Vagina (tissue), 2 donors: ENCODE data around the gene ITPKA. TPM values are rescaled to one million over a fixed set of nuclear protein-coding genes. Genes with fewer than 3 reads are reported as not detected.

Experiments used
- DNase-seq, 2 donors: peaks; one replicate each; pipeline ENCODE4 v3.0.0-alpha.2; 2017; ENCODE audit errors: extremely low spot score in 2 of 2
- H3K27ac ChIP-seq: fragments of 200-600 bp; sonication (generic); one replicate; pipeline ENCODE4 v1.5.1; 2019
- H3K27me3 ChIP-seq: fragments of 200-600 bp; sonication (generic); one replicate; pipeline ENCODE4 v1.5.1; 2019
- H3K36me3 ChIP-seq, 2 donors: fragments of 200-600 bp; sonication (generic); one replicate each; pipeline ENCODE4 v1.5.1; 2017 to 2019
- H3K4me1 ChIP-seq: fragments of 200-600 bp; sonication (generic); one replicate; pipeline ENCODE4 v1.5.1; 2019
- H3K4me3 ChIP-seq, 2 donors: fragments of 200-600 bp; sonication (generic); 1 replicate in 1 of 2; 2 replicates in 1 of 2; pipeline ENCODE4 v1.5.1; 2016 to 2019
- H3K9me3 ChIP-seq: fragments of 200-600 bp; sonication (generic); one replicate; pipeline ENCODE4 v1.5.1; 2019
- CTCF ChIP-seq, 3 experiments: fragments of 450-650 bp in 2 of 3; fragments of 200-600 bp in 1 of 3; sonication (generic) in 1 of 3; IDR thresholded peaks; one replicate each; pipeline ENCODE4 v1.5.1; 2017 to 2019; ENCODE audit warnings: antibody characterized with exemption in 3 of 3, mild to moderate bottlenecking in 2 of 3, moderate library complexity in 2 of 3
- POLR2A ChIP-seq, 2 donors: fragments of 450-650 bp; IDR thresholded peaks; one replicate each; pipeline ENCODE4 v1.6.1; 2017; ENCODE audit warnings: antibody characterized with exemption in 2 of 2, mild to moderate bottlenecking in 2 of 2, moderate library complexity in 2 of 2
- POLR2AphosphoS5 ChIP-seq, 2 donors: sonication (generic); formaldehyde crosslinking; IDR thresholded peaks; one replicate each; pipeline ENCODE4 v1.9.0; 2017; ENCODE audit warnings: antibody characterized with exemption in 2 of 2, mild to moderate bottlenecking in 2 of 2, low read depth in 1 of 2; ENCODE audit not compliant: insufficient read depth in 1 of 2
- intact Hi-C: fragments of 100-400 bp; cut with DNase I; formaldehyde crosslinking; loops from one replicate; pipeline ENCODE4 v1.15.1; 2023
- total RNA-seq: library from RNA; depleted of rRNA; stranded (reverse); fragments of >200 nt; gene quantifications from one replicate; pipeline ENCODE4 v1.2.3, GENCODE V29; 2016

ITPKA gene
- total RNA-seq, 1 donor from 2014 or later, result not detected

- TF ChIP-seq CTCF (IDR thresholded peaks at IDR 0.05), result no peak
- no peak for TF ChIP-seq POLR2A (IDR thresholded peaks at IDR 0.05)
- Histone ChIP-seq H3K4me1 (peaks cover 23% of the 10 kb centered on the region), H3K36me3 (no peaks in the 10 kb centered on the region), H3K9me3 (no peaks in the 10 kb centered on the region), H3K27ac (no peak overlapping the region), H3K27me3 (no peaks in the 10 kb centered on the region), H3K4me3 (no peak overlapping the region)
- DNase-seq, result no peak
- intact Hi-C loops, result no loop called here
Measured at GRCh38 chr15:41503669-41504010, 10.0 kb downstream of the ITPKA start.

GRCh38 chr15:41504751-41505492 lies 11.2 kb downstream of the ITPKA start:
- TF ChIP-seq CTCF (IDR thresholded peaks at IDR 0.05) (no peak), POLR2AphosphoS5 (IDR thresholded peaks at IDR 0.05; ENCODE audit: insufficient read depth in 1 of 2, low read depth in 1 of 2) (no peak), POLR2A (IDR thresholded peaks at IDR 0.05) (no peak)
- H3K27me3 ChIP-seq, result no peaks in the 10 kb centered on the region
- no peaks in the 10 kb centered on the region for H3K9me3 ChIP-seq
- DNase-seq, result no peak
- intact Hi-C loops, result no loop called here
- no peak overlapping the region for H3K27ac ChIP-seq
- H3K36me3 ChIP-seq, result no peaks in the 10 kb centered on the region
- no peak overlapping the region for H3K4me3 ChIP-seq
- H3K4me1 ChIP-seq, result peaks cover 23% of the 10 kb centered on the region

GRCh38 chr15:41505776-41506175 lies 12.1 kb downstream of the ITPKA start:
- Histone ChIP-seq H3K4me1 (peaks cover 23% of the 10 kb centered on the region), H3K27ac (no peak overlapping the region), H3K36me3 (no peaks in the 10 kb centered on the region), H3K27me3 (no peaks in the 10 kb centered on the region), H3K4me3 (no peak overlapping the region), H3K9me3 (no peaks in the 10 kb centered on the region)
- no peak for DNase-seq
- intact Hi-C loops, result no loop called here
- no peak for TF ChIP-seq CTCF (IDR thresholded peaks at IDR 0.05)
- TF ChIP-seq POLR2AphosphoS5 (IDR thresholded peaks at IDR 0.05; ENCODE audit: insufficient read depth in 1 of 2, low read depth in 1 of 2), result no peak
- TF ChIP-seq POLR2A (IDR thresholded peaks at IDR 0.05), result no peak

- intact Hi-C loops, result no loop called here
- Histone ChIP-seq H3K9me3 (no peaks in the 10 kb centered on the region), H3K4me1 (peaks cover 22% of the 10 kb centered on the region), H3K4me3 (no peak overlapping the region), H3K27ac (no peak overlapping the region), H3K27me3 (peaks cover 5% of the 10 kb centered on the region), H3K36me3 (no peaks in the 10 kb centered on the region)
- TF ChIP-seq POLR2A (IDR thresholded peaks at IDR 0.05) (no peak), CTCF (IDR thresholded peaks at IDR 0.05) (no peak), POLR2AphosphoS5 (IDR thresholded peaks at IDR 0.05; ENCODE audit: insufficient read depth in 1 of 2, low read depth in 1 of 2) (no peak)
- DNase-seq, result no peak
Measured at GRCh38 chr15:41506796-41507341, 13.2 kb downstream of the ITPKA start.

GRCh38 chr15:41507820-41508290 lies 14.2 kb downstream of the ITPKA start:
- H3K36me3 ChIP-seq, result no peaks in the 10 kb centered on the region
- H3K4me1 ChIP-seq, result peaks cover 22% of the 10 kb centered on the region
- intact Hi-C loops, result no loop called here
- no peak overlapping the region for H3K4me3 ChIP-seq
- DNase-seq, result no peak
- H3K27me3 ChIP-seq, result peaks cover 5% of the 10 kb centered on the region
- TF ChIP-seq POLR2A (IDR thresholded peaks at IDR 0.05), result no peak
- no peak for TF ChIP-seq POLR2AphosphoS5 (IDR thresholded peaks at IDR 0.05; ENCODE audit: insufficient read depth in 1 of 2, low read depth in 1 of 2)
- no peak for TF ChIP-seq CTCF (IDR thresholded peaks at IDR 0.05)
- no peaks in the 10 kb centered on the region for H3K9me3 ChIP-seq
- H3K27ac ChIP-seq, result no peak overlapping the region
